Measurements from ENCODE around the gene TSN.

DNA sequence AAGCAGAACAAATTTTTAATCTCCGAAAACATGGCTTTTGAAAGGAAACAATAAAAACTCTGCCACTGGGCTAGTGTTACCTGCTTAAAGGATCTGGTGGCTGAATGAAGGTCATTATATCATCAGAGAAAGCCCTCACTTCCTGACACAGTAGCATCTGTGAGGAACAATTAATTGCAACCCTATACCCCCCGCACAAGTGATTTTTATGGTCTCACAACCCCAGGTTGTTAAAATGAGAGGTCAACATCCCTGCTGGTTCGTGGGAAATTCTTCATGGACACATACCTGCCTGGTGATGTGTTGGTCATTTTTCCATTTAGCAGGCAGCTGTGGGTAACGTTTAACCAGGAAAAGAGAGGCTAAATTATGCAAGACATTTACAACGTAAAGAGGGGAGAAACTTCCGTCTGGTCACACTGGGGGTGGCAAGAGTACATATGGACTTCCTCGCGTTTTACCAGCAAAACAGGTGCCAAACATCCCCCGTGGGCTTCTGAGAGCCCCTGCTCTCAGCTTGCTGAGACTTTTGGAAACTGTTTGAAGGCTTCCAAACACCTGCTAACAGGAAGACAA, 48.0 kb upstream of the TSN start:
- TF ChIP-seq POLR2A (IDR thresholded peaks at IDR 0.05): no peak
- TF ChIP-seq, protein P1, sequence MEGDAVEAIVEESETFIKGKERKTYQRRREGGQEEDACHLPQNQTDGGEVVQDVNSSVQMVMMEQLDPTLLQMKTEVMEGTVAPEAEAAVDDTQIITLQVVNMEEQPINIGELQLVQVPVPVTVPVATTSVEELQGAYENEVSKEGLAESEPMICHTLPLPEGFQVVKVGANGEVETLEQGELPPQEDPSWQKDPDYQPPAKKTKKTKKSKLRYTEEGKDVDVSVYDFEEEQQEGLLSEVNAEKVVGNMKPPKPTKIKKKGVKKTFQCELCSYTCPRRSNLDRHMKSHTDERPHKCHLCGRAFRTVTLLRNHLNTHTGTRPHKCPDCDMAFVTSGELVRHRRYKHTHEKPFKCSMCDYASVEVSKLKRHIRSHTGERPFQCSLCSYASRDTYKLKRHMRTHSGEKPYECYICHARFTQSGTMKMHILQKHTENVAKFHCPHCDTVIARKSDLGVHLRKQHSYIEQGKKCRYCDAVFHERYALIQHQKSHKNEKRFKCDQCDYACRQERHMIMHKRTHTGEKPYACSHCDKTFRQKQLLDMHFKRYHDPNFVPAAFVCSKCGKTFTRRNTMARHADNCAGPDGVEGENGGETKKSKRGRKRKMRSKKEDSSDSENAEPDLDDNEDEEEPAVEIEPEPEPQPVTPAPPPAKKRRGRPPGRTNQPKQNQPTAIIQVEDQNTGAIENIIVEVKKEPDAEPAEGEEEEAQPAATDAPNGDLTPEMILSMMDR (IDR thresholded peaks at IDR 0.05): no peak

All from uterus (tissue), 2 donors.